ENCODE results near the gene IQCH.

DNA sequence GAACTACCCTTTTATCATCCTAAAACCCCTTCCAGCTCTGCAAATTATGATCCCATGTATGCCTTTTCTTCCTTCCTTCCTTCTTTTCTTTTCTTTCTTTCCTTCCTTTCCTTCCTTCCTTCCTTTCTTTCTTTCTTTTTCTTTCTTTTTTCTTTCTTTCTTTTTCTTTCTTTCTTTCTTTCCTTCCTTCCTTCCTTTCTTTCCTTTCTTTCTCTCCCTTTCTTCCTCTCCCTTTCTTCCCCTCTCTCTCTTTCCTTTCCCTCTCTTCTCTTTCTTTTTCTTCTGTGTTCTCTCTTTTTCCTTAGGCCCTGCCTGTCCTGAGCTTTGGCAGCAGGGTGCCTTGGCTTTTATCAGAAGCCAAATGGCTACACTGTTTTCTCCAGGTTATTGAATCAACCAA, 66.8 kb downstream of the IQCH start:
- TF ChIP-seq POLR2A (IDR thresholded peaks at IDR 0.05) = no peak
- TF ChIP-seq, protein P1, sequence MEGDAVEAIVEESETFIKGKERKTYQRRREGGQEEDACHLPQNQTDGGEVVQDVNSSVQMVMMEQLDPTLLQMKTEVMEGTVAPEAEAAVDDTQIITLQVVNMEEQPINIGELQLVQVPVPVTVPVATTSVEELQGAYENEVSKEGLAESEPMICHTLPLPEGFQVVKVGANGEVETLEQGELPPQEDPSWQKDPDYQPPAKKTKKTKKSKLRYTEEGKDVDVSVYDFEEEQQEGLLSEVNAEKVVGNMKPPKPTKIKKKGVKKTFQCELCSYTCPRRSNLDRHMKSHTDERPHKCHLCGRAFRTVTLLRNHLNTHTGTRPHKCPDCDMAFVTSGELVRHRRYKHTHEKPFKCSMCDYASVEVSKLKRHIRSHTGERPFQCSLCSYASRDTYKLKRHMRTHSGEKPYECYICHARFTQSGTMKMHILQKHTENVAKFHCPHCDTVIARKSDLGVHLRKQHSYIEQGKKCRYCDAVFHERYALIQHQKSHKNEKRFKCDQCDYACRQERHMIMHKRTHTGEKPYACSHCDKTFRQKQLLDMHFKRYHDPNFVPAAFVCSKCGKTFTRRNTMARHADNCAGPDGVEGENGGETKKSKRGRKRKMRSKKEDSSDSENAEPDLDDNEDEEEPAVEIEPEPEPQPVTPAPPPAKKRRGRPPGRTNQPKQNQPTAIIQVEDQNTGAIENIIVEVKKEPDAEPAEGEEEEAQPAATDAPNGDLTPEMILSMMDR (IDR thresholded peaks at IDR 0.05) = no peak

All from body of pancreas (tissue), 4 donors.